GM12873 (cell line): ENCODE measurements around the gene FAM107B.

Experiments used
- TF ChIP-seq, protein P1 (sequence below): IDR thresholded peaks from 2 replicates; pipeline ENCODE4 v1.5.1; 2012; ENCODE audit warnings: low read depth, mild to moderate bottlenecking, moderate library complexity, low read length, control low read depth; ENCODE audit not compliant: insufficient read depth; ENCODE audit errors: missing control alignments

Gene FAM107B

DNA sequence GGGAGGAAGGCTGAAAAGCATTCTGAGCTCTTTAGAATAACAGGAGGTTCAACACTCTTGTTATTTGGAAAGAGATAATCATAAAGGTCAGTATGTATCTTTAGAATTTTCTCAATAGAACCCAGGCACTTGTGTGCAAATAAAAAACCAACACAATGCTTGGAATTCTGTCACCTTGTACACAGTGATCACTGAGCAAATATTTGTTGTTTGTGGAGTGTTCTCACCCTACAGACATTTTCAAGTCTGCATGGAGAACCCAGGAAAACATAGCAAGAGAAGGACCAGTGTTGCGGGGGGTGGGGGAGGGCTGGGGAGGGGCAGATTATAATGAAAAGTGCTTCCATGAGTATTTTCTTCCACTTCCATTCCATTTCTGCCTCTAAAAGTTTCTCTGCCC, 87.4 kb downstream of the FAM107B start:
- TF ChIP-seq, protein P1, sequence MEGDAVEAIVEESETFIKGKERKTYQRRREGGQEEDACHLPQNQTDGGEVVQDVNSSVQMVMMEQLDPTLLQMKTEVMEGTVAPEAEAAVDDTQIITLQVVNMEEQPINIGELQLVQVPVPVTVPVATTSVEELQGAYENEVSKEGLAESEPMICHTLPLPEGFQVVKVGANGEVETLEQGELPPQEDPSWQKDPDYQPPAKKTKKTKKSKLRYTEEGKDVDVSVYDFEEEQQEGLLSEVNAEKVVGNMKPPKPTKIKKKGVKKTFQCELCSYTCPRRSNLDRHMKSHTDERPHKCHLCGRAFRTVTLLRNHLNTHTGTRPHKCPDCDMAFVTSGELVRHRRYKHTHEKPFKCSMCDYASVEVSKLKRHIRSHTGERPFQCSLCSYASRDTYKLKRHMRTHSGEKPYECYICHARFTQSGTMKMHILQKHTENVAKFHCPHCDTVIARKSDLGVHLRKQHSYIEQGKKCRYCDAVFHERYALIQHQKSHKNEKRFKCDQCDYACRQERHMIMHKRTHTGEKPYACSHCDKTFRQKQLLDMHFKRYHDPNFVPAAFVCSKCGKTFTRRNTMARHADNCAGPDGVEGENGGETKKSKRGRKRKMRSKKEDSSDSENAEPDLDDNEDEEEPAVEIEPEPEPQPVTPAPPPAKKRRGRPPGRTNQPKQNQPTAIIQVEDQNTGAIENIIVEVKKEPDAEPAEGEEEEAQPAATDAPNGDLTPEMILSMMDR: no peak

DNA sequence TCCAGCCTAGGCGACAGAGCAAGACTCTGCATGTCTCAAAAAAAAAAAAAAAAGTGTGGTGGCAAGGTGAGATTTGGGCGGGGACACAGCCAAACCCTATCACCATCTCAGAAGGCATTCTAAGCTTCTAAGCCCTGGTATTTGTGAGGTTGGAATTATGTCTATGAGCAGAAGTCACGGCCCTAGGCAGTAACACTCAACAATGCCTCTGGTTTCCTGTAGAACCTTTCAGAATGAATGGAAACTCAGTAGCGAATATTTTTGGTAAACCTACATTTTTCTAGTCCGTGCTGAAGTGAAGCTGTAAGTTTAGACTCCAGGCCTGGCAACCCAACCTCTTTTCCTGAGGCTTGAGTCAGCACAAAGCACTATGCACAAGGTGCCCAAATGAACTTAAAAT, 88.3 kb downstream of the FAM107B start:
- TF ChIP-seq, protein P1: no peak

DNA sequence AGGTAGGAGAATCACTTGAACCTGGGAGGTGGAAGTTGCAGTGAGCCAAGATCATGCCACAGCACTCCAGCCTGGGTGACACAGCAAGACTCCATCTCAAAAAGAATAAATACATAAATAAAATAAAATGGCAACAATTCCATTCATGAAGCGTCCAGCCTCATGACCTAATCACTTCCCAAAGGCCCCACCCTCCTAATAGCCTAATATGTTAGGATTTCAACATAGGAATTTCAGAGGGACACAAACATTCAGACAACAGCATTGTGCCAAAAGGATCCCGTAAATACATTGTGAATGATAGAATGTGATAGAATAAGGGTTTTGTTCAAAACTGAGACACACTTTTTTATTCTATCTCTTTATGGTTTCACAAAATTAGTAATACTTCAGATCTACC, 90.3 kb downstream of the FAM107B start:
- TF ChIP-seq, protein P1: no peak

DNA sequence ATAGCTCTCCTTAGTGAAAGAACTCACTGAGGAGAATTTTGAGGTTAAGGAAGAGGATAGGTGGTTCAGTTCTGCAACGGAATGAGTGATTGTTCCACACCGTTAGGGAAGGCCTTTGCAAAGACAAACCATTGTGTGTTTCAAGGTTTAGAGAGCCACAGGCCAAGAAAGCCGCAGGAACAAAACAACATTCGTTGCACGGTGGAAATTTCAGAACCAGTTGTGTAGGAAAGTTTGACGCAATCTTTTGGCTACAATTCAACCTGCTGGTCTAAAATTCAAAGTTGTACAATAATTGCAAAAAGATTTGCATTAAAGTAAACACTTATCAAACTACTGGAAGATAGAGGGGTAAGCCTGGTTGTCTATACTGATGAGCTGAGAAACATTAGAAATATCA, 91.4 kb downstream of the FAM107B start:
- TF ChIP-seq, protein P1: no peak

DNA sequence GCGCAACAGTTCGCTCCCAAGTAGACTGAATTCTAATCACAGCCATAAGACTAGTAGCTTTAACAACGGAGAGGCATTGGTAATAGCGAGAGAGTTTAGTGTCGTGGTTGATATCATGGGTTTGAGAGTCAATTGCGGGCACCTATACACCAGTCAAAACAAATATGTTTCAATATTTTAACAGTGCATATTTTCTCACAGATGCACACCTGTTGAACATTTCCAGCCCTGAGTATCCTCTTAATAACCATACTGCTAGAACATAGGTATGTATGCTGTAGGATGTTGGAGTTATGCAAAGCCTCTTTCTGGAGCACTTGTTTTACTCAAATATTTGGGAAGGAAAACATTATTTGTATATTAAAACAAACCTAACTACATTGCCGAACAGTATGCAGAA, 92.9 kb downstream of the FAM107B start:
- TF ChIP-seq, protein P1: no peak

DNA sequence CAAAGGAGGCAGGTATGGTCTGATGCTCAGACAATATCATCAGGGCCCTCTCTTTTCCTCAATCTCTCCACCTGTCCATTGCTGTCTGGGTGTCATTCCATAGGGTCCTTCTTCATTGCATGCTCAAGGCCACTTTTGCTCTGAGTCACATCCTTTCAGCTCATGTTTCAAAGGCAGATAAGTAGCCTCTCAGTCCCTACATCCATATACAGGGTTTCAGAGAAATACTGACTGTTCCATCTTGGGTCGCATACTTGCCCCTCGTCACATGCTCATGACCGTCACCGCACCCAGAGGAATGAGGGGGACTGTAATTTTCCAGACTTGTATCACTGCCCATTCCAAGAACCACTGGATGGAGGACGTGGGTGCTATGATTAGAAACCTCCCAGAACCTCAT, 93.4 kb downstream of the FAM107B start:
- TF ChIP-seq, protein P1: no peak

DNA sequence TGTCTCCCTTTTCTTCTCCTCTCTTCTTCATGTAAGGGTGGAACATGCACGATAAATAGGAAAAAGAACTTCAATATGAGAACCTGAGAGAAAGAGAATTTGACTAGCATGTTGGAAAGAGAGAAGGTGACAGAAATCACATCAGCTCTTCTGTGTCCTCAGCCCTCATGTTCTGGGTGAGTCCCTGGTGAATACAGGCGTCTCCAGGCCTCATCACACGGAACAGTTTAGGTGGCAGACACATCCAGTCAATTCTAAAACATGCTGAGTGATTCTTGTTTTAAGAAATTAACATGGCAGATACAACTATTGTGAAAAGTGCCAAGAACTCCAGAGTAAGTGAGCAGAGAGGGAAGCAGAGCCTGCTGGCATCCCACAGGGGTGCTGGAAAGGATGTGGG, 96.1 kb downstream of the FAM107B start:
- TF ChIP-seq, protein P1: no peak

DNA sequence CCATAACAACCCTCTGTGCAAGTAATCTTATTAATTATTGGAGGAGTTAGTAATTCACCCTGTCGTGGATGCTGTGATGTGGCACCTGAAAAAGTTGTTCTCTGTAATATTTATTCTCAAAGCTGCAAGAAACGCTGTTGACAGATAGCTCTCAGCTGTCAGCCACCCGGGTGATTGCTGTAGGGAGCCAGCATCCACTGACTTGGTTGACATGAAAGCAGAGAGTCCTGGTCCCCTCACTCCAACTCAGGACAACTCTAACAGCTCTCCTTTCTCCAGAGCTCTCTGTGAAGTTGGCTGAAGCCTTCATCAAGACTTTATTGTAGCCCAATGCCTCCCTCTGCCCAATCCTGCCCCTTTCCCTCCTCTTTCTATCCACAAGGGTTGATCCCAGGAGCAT, 98.0 kb downstream of the FAM107B start:
- TF ChIP-seq, protein P1: no peak
